Caco-2 (cell line): ENCODE data around the gene CDPF1. TPM values are rescaled to one million over a fixed set of nuclear protein-coding genes. Genes with fewer than 3 reads are reported as not detected.

Experiments used
- BruUV-seq: library from RNA; stranded (reverse); fragments of 400-500 nt; replicated peaks from 2 replicates; lab custom pipeline; 2021; lab: Mats Ljungman, UMichigan
- CTCF ChIA-PET: fragments of 300-600 bp; sonication (Branson Sonifier 250); formaldehyde crosslinking; loops from one replicate; lab custom pipeline; 2022; ENCODE audit warnings: antibody characterized with exemption; lab: Charles Lee
- POLR2A ChIA-PET: fragments of 300-600 bp; sonication (Branson Sonifier 250); formaldehyde crosslinking; loops from one replicate; lab custom pipeline; 2022; ENCODE audit warnings: antibody characterized with exemption; lab: Charles Lee
- DNase-seq, 2 experiments: peaks; one replicate each; pipeline versions ENCODE4 v3.0.0 to v3.0.0-alpha.2; 2020 to 2022
- H3K27me3 ChIP-seq: replicated peaks from 2 replicates; pipeline ENCODE4 v1.6.0; 2011; ENCODE audit warnings: low read length; ENCODE audit not compliant: control insufficient read depth, insufficient read depth
- H3K36me3 ChIP-seq: 2 replicates; pipeline ENCODE4 v1.5.1; 2011; ENCODE audit warnings: low read length; ENCODE audit not compliant: control insufficient read depth, insufficient read depth
- H3K4me1 ChIP-seq: fragments of 250-450 bp; sonication (Bioruptor Pico); 2 replicates; pipeline ENCODE4 v1.5.1; 2020; ENCODE audit warnings: mild to moderate bottlenecking
- H3K4me3 ChIP-seq: 2 replicates; pipeline ENCODE4 v1.5.1; 2011; ENCODE audit warnings: low read depth, mild to moderate bottlenecking, control low read depth, low read length
- H3K9me3 ChIP-seq: fragments of 250-450 bp; sonication (Bioruptor Pico); 2 replicates; pipeline ENCODE4 v1.5.1; 2020; ENCODE audit warnings: mild to moderate bottlenecking, moderate library complexity
- H3K27ac Mint-ChIP-seq: one replicate; pipeline ENCODE4 v1.8.0; 2022; ENCODE audit warnings: mixed read lengths; ENCODE audit not compliant: unreplicated experiment
- H3K27me3 Mint-ChIP-seq: one replicate; pipeline ENCODE4 v1.8.0; 2022; ENCODE audit warnings: mixed read lengths; ENCODE audit not compliant: insufficient read depth, unreplicated experiment
- H3K36me3 Mint-ChIP-seq: one replicate; pipeline ENCODE4 v1.8.0; 2022; ENCODE audit warnings: mild to moderate bottlenecking, mixed read lengths; ENCODE audit not compliant: insufficient read depth, unreplicated experiment
- H3K4me1 Mint-ChIP-seq: one replicate; pipeline ENCODE4 v1.8.0; 2022; ENCODE audit warnings: low read depth, mixed read lengths; ENCODE audit not compliant: unreplicated experiment
- H3K4me3 Mint-ChIP-seq: one replicate; pipeline ENCODE4 v1.8.0; 2022; ENCODE audit warnings: mild to moderate bottlenecking, moderate library complexity, mixed read lengths; ENCODE audit not compliant: unreplicated experiment
- H3K9me3 Mint-ChIP-seq: one replicate; pipeline ENCODE4 v1.8.0; 2022; ENCODE audit warnings: mixed read lengths; ENCODE audit not compliant: unreplicated experiment
- CTCF ChIP-seq, 2 experiments: fragments of 200-600 bp in 1 of 2; IDR thresholded peaks; 1 replicate in 1 of 2; 2 replicates in 1 of 2; pipeline versions ENCODE4 v1.5.1 to v1.8.0; 2011 to 2022; ENCODE audit warnings: antibody characterized with exemption in 1 of 2, control low read depth in 1 of 2, inconsistent platforms in 1 of 2, low read depth in 1 of 2, low read length in 1 of 2, mild to moderate bottlenecking in 1 of 2, moderate library complexity in 1 of 2; ENCODE audit not compliant: insufficient read depth in 1 of 2, severe bottlenecking in 1 of 2, unreplicated experiment in 1 of 2
- intact Hi-C: fragments of 100-400 bp; cut with micrococcal nuclease; formaldehyde crosslinking; loops from one replicate; pipeline ENCODE4 v1.10.0; 2022; ENCODE audit not compliant: unreplicated experiment
- total RNA-seq: library from RNA; stranded (reverse); gene quantifications from 2 replicates; pipeline ENCODE4 v1.2.3, GENCODE V29; 2022

Gene CDPF1
- total RNA-seq, 1 experiment from 2014 or later: 7.2 TPM

- no peaks in the 10 kb centered on the region for H3K9me3 Mint-ChIP-seq
- H3K27me3 ChIP-seq: no peaks in the 10 kb centered on the region
- no peak overlapping the region for H3K4me3 ChIP-seq
- no peak for DNase-seq
- peaks cover 3% of the 10 kb centered on the region for H3K36me3 ChIP-seq
- no peaks in the 10 kb centered on the region for H3K27me3 Mint-ChIP-seq
- CTCF ChIA-PET: no interaction called here
- POLR2A ChIA-PET: no interaction called here
- peak overlapping the region; percentile 17 for H3K27ac Mint-ChIP-seq
- no peak for TF ChIP-seq CTCF (IDR thresholded peaks at IDR 0.05; ENCODE audit: insufficient read depth in 1 of 2, low read depth in 1 of 2, low read length in 1 of 2, severe bottlenecking in 1 of 2, unreplicated experiment in 1 of 2)
- no peaks in the 10 kb centered on the region for H3K9me3 ChIP-seq
- intact Hi-C loops: no loop called here
- no TSS peak for BruUV-seq
- H3K36me3 Mint-ChIP-seq: peaks cover 49% of the 10 kb centered on the region
- no peak overlapping the region for H3K4me3 Mint-ChIP-seq
- peaks cover 2% of the 10 kb centered on the region; the same call in 1 of the 2 replicates for H3K4me1 ChIP-seq
- peaks cover under 1% of the 10 kb centered on the region for H3K4me1 Mint-ChIP-seq
Measured at GRCh38 chr22:46290121-46290842, 40.2 kb upstream of the CDPF1 start.

GRCh38 chr22:46289244-46289891 lies 39.3 kb upstream of the CDPF1 start:
- H3K9me3 ChIP-seq: no peaks in the 10 kb centered on the region
- H3K4me3 ChIP-seq: no peak overlapping the region
- CTCF ChIA-PET: no interaction called here
- H3K36me3 ChIP-seq: peaks cover 3% of the 10 kb centered on the region
- H3K27me3 ChIP-seq: no peaks in the 10 kb centered on the region
- no peak for TF ChIP-seq CTCF (IDR thresholded peaks at IDR 0.05; ENCODE audit: insufficient read depth in 1 of 2, low read depth in 1 of 2, low read length in 1 of 2, severe bottlenecking in 1 of 2, unreplicated experiment in 1 of 2)
- intact Hi-C loops: no loop called here
- H3K4me3 Mint-ChIP-seq: no peak overlapping the region
- H3K4me1 ChIP-seq: no peaks in the 10 kb centered on the region
- POLR2A ChIA-PET: no interaction called here
- no peaks in the 10 kb centered on the region for H3K27me3 Mint-ChIP-seq
- peaks cover 50% of the 10 kb centered on the region for H3K36me3 Mint-ChIP-seq
- H3K9me3 Mint-ChIP-seq: no peaks in the 10 kb centered on the region
- DNase-seq: no peak
- H3K4me1 Mint-ChIP-seq: no peaks in the 10 kb centered on the region
- H3K27ac Mint-ChIP-seq: no peak overlapping the region
- BruUV-seq: no TSS peak

- TF ChIP-seq CTCF (IDR thresholded peaks at IDR 0.05; ENCODE audit: insufficient read depth in 1 of 2, low read depth in 1 of 2, low read length in 1 of 2, severe bottlenecking in 1 of 2, unreplicated experiment in 1 of 2): no peak
- no peaks in the 10 kb centered on the region for H3K4me1 ChIP-seq
- CTCF ChIA-PET: no interaction called here
Measured at GRCh38 chr22:46288846-46289243, 38.8 kb upstream of the CDPF1 start.

More at GRCh38 chr22:46288846-46289243, 38.8 kb upstream of the CDPF1 start:
- intact Hi-C loops: no loop called here
- Mint-ChIP-seq H3K36me3 (peaks cover 55% of the 10 kb centered on the region), H3K27ac (no peak overlapping the region), H3K4me3 (no peak overlapping the region), H3K27me3 (no peaks in the 10 kb centered on the region), H3K9me3 (no peaks in the 10 kb centered on the region), H3K4me1 (no peaks in the 10 kb centered on the region)
- no peak for DNase-seq
- Histone ChIP-seq H3K36me3 (peaks cover 3% of the 10 kb centered on the region), H3K27me3 (no peaks in the 10 kb centered on the region), H3K9me3 (no peaks in the 10 kb centered on the region), H3K4me3 (no peak overlapping the region)
- no TSS peak for BruUV-seq
- POLR2A ChIA-PET: no interaction called here
